ENCODE results near the gene KIAA0586.

DNA sequence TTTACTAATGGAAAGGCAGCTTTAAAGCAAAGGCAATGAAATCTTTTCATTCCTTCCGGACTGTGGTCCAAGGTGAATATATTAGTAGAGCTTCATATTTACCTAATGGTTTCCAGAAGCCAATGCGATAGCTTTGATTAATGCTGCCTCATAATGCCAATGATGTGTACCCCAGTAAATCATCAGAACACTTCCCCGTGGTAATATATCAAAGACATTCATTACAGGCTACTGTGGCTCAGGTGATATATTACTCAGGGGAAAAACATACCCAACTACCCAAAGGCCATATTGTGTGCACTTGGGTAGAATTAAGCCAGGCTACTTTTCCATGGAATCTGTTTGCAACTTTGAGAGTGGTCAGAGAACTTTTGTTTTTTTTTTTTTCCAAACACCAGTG, 140.8 kb downstream of the KIAA0586 start:
- TF ChIP-seq, protein P1, sequence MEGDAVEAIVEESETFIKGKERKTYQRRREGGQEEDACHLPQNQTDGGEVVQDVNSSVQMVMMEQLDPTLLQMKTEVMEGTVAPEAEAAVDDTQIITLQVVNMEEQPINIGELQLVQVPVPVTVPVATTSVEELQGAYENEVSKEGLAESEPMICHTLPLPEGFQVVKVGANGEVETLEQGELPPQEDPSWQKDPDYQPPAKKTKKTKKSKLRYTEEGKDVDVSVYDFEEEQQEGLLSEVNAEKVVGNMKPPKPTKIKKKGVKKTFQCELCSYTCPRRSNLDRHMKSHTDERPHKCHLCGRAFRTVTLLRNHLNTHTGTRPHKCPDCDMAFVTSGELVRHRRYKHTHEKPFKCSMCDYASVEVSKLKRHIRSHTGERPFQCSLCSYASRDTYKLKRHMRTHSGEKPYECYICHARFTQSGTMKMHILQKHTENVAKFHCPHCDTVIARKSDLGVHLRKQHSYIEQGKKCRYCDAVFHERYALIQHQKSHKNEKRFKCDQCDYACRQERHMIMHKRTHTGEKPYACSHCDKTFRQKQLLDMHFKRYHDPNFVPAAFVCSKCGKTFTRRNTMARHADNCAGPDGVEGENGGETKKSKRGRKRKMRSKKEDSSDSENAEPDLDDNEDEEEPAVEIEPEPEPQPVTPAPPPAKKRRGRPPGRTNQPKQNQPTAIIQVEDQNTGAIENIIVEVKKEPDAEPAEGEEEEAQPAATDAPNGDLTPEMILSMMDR (IDR thresholded peaks at IDR 0.05; ENCODE audit: insufficient read depth, low read depth, low read length), result no peak
- no peak for TF ChIP-seq EZH2 (IDR thresholded peaks at IDR 0.05; ENCODE audit: insufficient read depth, low read length)
